Measurements from ENCODE around the gene MARCHF11.
A peak's percentile ranks its signal among the peaks of the same experiment; 100 is the strongest.

MARCHF11 gene

GRCh38 chr5:16179511-16179935 is at the start of gene MARCHF11:
Gene MARCHF11 (minus strand): TSS chr5:16179791. CDS start chr5:16179575, 216 bp downstream.
- DNase-seq: no peak

GRCh38 chr5:16225927-16226326 is 46.3 kb upstream of the MARCHF11 start:
- DNase-seq: no peak

- DNase-seq: no peak
Observed at GRCh38 chr5:16192311-16192710, 12.7 kb upstream of the MARCHF11 start.

GRCh38 chr5:16180789-16181082 is 1.1 kb upstream of the MARCHF11 start:
- DNase-seq: no peak

GRCh38 chr5:16179936-16180788 is 571 bp upstream of the MARCHF11 start:
- DNase-seq: no peak

- peak; percentile 50 for DNase-seq
Observed at GRCh38 chr5:16178745-16179372, 732 bp downstream of the MARCHF11 start.

- no peak for DNase-seq
Observed at GRCh38 chr5:16169550-16169949, 10.0 kb downstream of the MARCHF11 start.

- DNase-seq: peak; percentile 52
Observed at GRCh38 chr5:16160706-16161105, 18.9 kb downstream of the MARCHF11 start.

GRCh38 chr5:16159636-16160035 is 20.0 kb downstream of the MARCHF11 start:
- no peak for DNase-seq

GRCh38 chr5:16156152-16156551 is 23.4 kb downstream of the MARCHF11 start:
- DNase-seq: no peak

- DNase-seq: no peak
Observed at GRCh38 chr5:16152601-16153568, 26.7 kb downstream of the MARCHF11 start.

- DNase-seq: no peak
Observed at GRCh38 chr5:16149621-16150020, 30.0 kb downstream of the MARCHF11 start.

GRCh38 chr5:16147179-16147900 is 32.3 kb downstream of the MARCHF11 start:
- no peak for DNase-seq

GRCh38 chr5:16144416-16144815 is 35.2 kb downstream of the MARCHF11 start:
- DNase-seq: no peak

GRCh38 chr5:16143361-16144049 is 36.1 kb downstream of the MARCHF11 start:
- no peak for DNase-seq

GRCh38 chr5:16140944-16141343 is 38.6 kb downstream of the MARCHF11 start:
- no peak for DNase-seq

GRCh38 chr5:16140417-16140816 is 39.2 kb downstream of the MARCHF11 start:
- DNase-seq: no peak

- DNase-seq: no peak
Observed at GRCh38 chr5:16137177-16137576, 42.4 kb downstream of the MARCHF11 start.

- no peak for DNase-seq
Observed at GRCh38 chr5:16135506-16135905, 44.1 kb downstream of the MARCHF11 start.

- no peak for DNase-seq
Observed at GRCh38 chr5:16135003-16135402, 44.6 kb downstream of the MARCHF11 start.

GRCh38 chr5:16134204-16134603 is 45.4 kb downstream of the MARCHF11 start:
- DNase-seq: no peak

- DNase-seq: no peak
Observed at GRCh38 chr5:16131878-16132277, 47.7 kb downstream of the MARCHF11 start.
